Loucy (cell line): ENCODE data around the gene ADIPOR2.
A peak's percentile ranks its signal among the peaks of the same experiment; 100 is the strongest.

Experiments
- H2AFZ ChIP-seq: fragments of 200-600 bp; sonication (generic); 2 replicates; pipeline ENCODE4 v1.6.0; 2016; ENCODE audit warnings: antibody characterized with exemption, mild to moderate bottlenecking, low read length, moderate library complexity
- H3F3A ChIP-seq: fragments of 200-600 bp; 2 replicates; pipeline ENCODE4 v1.6.0; 2016; ENCODE audit warnings: antibody characterized with exemption, low read depth, mild to moderate bottlenecking
- H3K27me3 ChIP-seq: fragments of 200-600 bp; sonication (generic); 2 replicates; pipeline ENCODE4 v1.6.1; 2014; ENCODE audit warnings: low read length, mild to moderate bottlenecking; ENCODE audit not compliant: insufficient read depth, poor library complexity, severe bottlenecking
- H3K36me3 ChIP-seq: fragments of 200-600 bp; sonication (generic); 2 replicates; pipeline ENCODE4 v1.6.1; 2016; ENCODE audit warnings: low read length; ENCODE audit not compliant: insufficient read depth
- H3K4me1 ChIP-seq: fragments of 200-600 bp; sonication (generic); 2 replicates; pipeline ENCODE4 v1.5.1; 2014; ENCODE audit warnings: low read length, mild to moderate bottlenecking; ENCODE audit not compliant: insufficient read depth, poor library complexity, severe bottlenecking
- H3K4me2 ChIP-seq: fragments of 200-600 bp; sonication (generic); 2 replicates; pipeline ENCODE4 v1.6.0; 2014; ENCODE audit warnings: antibody characterized with exemption, low read length, low read depth, mild to moderate bottlenecking; ENCODE audit not compliant: poor library complexity, severe bottlenecking
- H3K4me3 ChIP-seq: fragments of 200-600 bp; sonication (generic); 2 replicates; pipeline ENCODE4 v1.5.1; 2014; ENCODE audit warnings: low read length, mild to moderate bottlenecking, mixed read lengths; ENCODE audit not compliant: poor library complexity, severe bottlenecking
- H3K79me2 ChIP-seq: fragments of 200-600 bp; sonication (generic); 2 replicates; pipeline ENCODE4 v1.6.1; 2014; ENCODE audit warnings: low read length; ENCODE audit not compliant: insufficient read depth
- H3K9ac ChIP-seq: fragments of 200-600 bp; sonication (generic); 2 replicates; pipeline ENCODE4 v1.6.0; 2014; ENCODE audit warnings: mild to moderate bottlenecking, low read depth, low read length, moderate library complexity; ENCODE audit not compliant: poor library complexity, severe bottlenecking
- H3K9me2 ChIP-seq: fragments of 200-600 bp; sonication (generic); replicated peaks from 2 replicates; pipeline ENCODE4 v1.6.1; 2016; ENCODE audit warnings: low read depth, low read length, mixed read lengths
- H3K9me3 ChIP-seq: fragments of 200-600 bp; sonication (generic); 2 replicates; pipeline ENCODE4 v1.6.1; 2014; ENCODE audit warnings: mild to moderate bottlenecking, antibody characterized with exemption, low read length, low read depth; ENCODE audit not compliant: insufficient read depth
- H4K20me1 ChIP-seq: fragments of 200-600 bp; sonication (generic); 2 replicates; pipeline ENCODE4 v1.6.0; 2014; ENCODE audit warnings: antibody characterized with exemption, low read length, mild to moderate bottlenecking; ENCODE audit not compliant: insufficient read depth, poor library complexity, severe bottlenecking
- EZH2phosphoT487 ChIP-seq: fragments of 200-600 bp; IDR thresholded peaks from 2 replicates; pipeline ENCODE4 v1.6.1; 2018; ENCODE audit warnings: antibody characterized with exemption, mild to moderate bottlenecking, moderate library complexity, borderline replicate concordance
- TF ChIP-seq, protein P1 (sequence below): fragments of 200-600 bp; sonication (generic); conservative IDR thresholded peaks from 2 replicates; pipeline ENCODE4 v1.5.1; 2014; ENCODE audit warnings: mild to moderate bottlenecking, antibody characterized with exemption, low read length

Gene ADIPOR2

GRCh38 chr12:1803736-1804135 lies 112.9 kb downstream of the ADIPOR2 start:
- Histone ChIP-seq H3K4me3 (no peak overlapping the region), H3K4me2 (no peak overlapping the region), H3K9ac (no peak overlapping the region), H3K27me3 (no peaks in the 10 kb centered on the region), H3K4me1 (peaks cover 24% of the 10 kb centered on the region), H2AFZ (no peak overlapping the region), H3K79me2 (no peaks in the 10 kb centered on the region), H3K36me3 (no peaks in the 10 kb centered on the region), H3K9me3 (no peaks in the 10 kb centered on the region), H3K9me2 (no peaks in the 10 kb centered on the region), H4K20me1 (no peaks in the 10 kb centered on the region), H3F3A (no peaks in the 10 kb centered on the region)
- TF ChIP-seq EZH2phosphoT487: no peak
- TF ChIP-seq, protein P1, sequence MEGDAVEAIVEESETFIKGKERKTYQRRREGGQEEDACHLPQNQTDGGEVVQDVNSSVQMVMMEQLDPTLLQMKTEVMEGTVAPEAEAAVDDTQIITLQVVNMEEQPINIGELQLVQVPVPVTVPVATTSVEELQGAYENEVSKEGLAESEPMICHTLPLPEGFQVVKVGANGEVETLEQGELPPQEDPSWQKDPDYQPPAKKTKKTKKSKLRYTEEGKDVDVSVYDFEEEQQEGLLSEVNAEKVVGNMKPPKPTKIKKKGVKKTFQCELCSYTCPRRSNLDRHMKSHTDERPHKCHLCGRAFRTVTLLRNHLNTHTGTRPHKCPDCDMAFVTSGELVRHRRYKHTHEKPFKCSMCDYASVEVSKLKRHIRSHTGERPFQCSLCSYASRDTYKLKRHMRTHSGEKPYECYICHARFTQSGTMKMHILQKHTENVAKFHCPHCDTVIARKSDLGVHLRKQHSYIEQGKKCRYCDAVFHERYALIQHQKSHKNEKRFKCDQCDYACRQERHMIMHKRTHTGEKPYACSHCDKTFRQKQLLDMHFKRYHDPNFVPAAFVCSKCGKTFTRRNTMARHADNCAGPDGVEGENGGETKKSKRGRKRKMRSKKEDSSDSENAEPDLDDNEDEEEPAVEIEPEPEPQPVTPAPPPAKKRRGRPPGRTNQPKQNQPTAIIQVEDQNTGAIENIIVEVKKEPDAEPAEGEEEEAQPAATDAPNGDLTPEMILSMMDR: no peak

- Histone ChIP-seq H3K9me3 (no peaks in the 10 kb centered on the region), H3K27me3 (no peaks in the 10 kb centered on the region), H3K36me3 (no peaks in the 10 kb centered on the region), H3K9ac (peak overlapping the region; percentile 11), H2AFZ (peak overlapping the region; percentile 77), H3K4me1 (peaks cover 35% of the 10 kb centered on the region), H3K4me3 (no peak overlapping the region), H3K79me2 (no peaks in the 10 kb centered on the region; the same call in 1 of the 2 replicates), H4K20me1 (no peaks in the 10 kb centered on the region), H3K9me2 (no peaks in the 10 kb centered on the region), H3K4me2 (peak overlapping the region; percentile 41), H3F3A (no peaks in the 10 kb centered on the region)
- TF ChIP-seq, protein P1: no peak
These were observed 113.9 kb downstream of the ADIPOR2 start for GRCh38 chr12:1804545-1805332.

- Histone ChIP-seq H3K79me2 (peaks cover 7% of the 10 kb centered on the region; the same call in 1 of the 2 replicates), H3K27me3 (no peaks in the 10 kb centered on the region), H3K9me3 (no peaks in the 10 kb centered on the region), H3K9ac (peak overlapping the region; percentile 51), H3F3A (no peaks in the 10 kb centered on the region), H3K4me2 (no peak overlapping the region), H3K36me3 (no peaks in the 10 kb centered on the region), H3K4me1 (peaks cover 42% of the 10 kb centered on the region), H3K9me2 (no peaks in the 10 kb centered on the region), H2AFZ (no peak overlapping the region), H4K20me1 (no peaks in the 10 kb centered on the region), H3K4me3 (no peak overlapping the region)
- TF ChIP-seq EZH2phosphoT487: no peak
- TF ChIP-seq, protein P1: no peak
These were observed 114.7 kb downstream of the ADIPOR2 start for GRCh38 chr12:1805441-1806081.
